K562 (cell line): ENCODE results near the gene EFNA2. TPM values are rescaled to one million over a fixed set of nuclear protein-coding genes. Genes with fewer than 3 reads are reported as not detected.

Experiments
- ATAC-seq: fragments of 200-7000 bp; cut with Tn5 transposase; 3 replicates; pipeline ENCODE4 v1.9.1; 2020; ENCODE audit warnings: moderate library complexity
- BruUV-seq: library from RNA; stranded (reverse); fragments of 400-500 nt; replicated peaks from 2 replicates; lab custom pipeline; 2021; lab: Mats Ljungman, UMichigan
- CTCF ChIA-PET: fragments of 300-600 bp; formaldehyde crosslinking; extraction: SDS; loops from one replicate; lab custom pipeline; 2021; ENCODE audit warnings: low intra/inter-chr PET ratio; lab: Yijun Ruan, JAX
- POLR2A ChIA-PET: fragments of 300-600, 350-650 bp; sonication (Branson Sonifier 250); formaldehyde crosslinking; extraction: SDS; loops from one replicate; lab custom pipeline; 2021; ENCODE audit warnings: antibody characterized with exemption, inconsistent platforms; lab: Yijun Ruan, JAX
- DNase-seq, 4 experiments: peaks; one replicate each; pipeline versions ENCODE4 v3.0.0 to v3.0.0-alpha.2; 2011 to 2018; ENCODE audit warnings: low spot score in 3 of 4, mixed read lengths in 3 of 4; ENCODE audit errors: extremely low read depth in 1 of 4
- FAIRE-seq: peaks from 2 replicates; lab custom pipeline; 2011; peaks lifted over from hg19 to GRCh38; lab: Jason Lieb, UNC
- H2AFZ ChIP-seq: 2 replicates; pipeline ENCODE4 v1.6.0; 2011; ENCODE audit warnings: low read depth, low read length, control low read depth, inconsistent platforms
- H3K27ac ChIP-seq: fragments of 200-600 bp; 3 replicates; pipeline ENCODE4 v1.8.0; 2011; ENCODE audit warnings: low read depth, mild to moderate bottlenecking, control low read depth, inconsistent platforms, low read length, moderate library complexity, mixed read lengths; ENCODE audit errors: extremely low read depth
- H3K27me3 ChIP-seq, 2 experiments: fragments of 300-600 bp in 1 of 2; 2 replicates in 1 of 2; 3 replicates in 1 of 2; pipeline versions ENCODE4 v1.6.0 to v1.8.0; 2011; ENCODE audit warnings: inconsistent platforms in 2 of 2, low read length in 2 of 2, mild to moderate bottlenecking in 1 of 2, mixed read lengths in 1 of 2, moderate library complexity in 1 of 2; ENCODE audit not compliant: control insufficient read depth in 2 of 2, insufficient read depth in 2 of 2
- H3K36me3 ChIP-seq: fragments of 300-600 bp; 3 replicates; pipeline ENCODE4 v1.8.0; 2011; ENCODE audit warnings: mild to moderate bottlenecking, low read length, inconsistent platforms; ENCODE audit not compliant: control insufficient read depth, insufficient read depth
- H3K4me1 ChIP-seq, 2 experiments: fragments of 200-600 bp in 1 of 2; replicated peaks in 1 of 2; 2 replicates in 1 of 2; 3 replicates in 1 of 2; pipeline versions ENCODE4 v1.5.1 to v1.8.0; 2011; ENCODE audit warnings: inconsistent platforms in 2 of 2, low read length in 2 of 2, mild to moderate bottlenecking in 1 of 2, mixed read lengths in 1 of 2, moderate library complexity in 1 of 2; ENCODE audit not compliant: control insufficient read depth in 2 of 2, insufficient read depth in 2 of 2
- H3K4me2 ChIP-seq: 2 replicates; pipeline ENCODE4 v1.6.1; 2011; ENCODE audit warnings: low read length, control low read depth, inconsistent platforms, mixed read lengths; ENCODE audit not compliant: insufficient read depth
- H3K4me3 ChIP-seq: fragments of 200-600 bp; sonication (generic), shearing (Covaris generic); 2 replicates; pipeline ENCODE4 v1.5.1; 2016; ENCODE audit warnings: control low read depth, inconsistent platforms
- H3K79me2 ChIP-seq: fragments of 200-600 bp; 3 replicates; pipeline ENCODE4 v1.8.0; 2011; ENCODE audit warnings: low read length, inconsistent platforms; ENCODE audit not compliant: control insufficient read depth, insufficient read depth
- H3K9ac ChIP-seq, 2 experiments: 2 replicates each; pipeline versions ENCODE4 v1.6.0 to v1.6.1; 2011; ENCODE audit warnings: low read depth in 2 of 2, low read length in 2 of 2, control low read depth in 1 of 2, inconsistent platforms in 1 of 2, mild to moderate bottlenecking in 1 of 2, mixed read lengths in 1 of 2; ENCODE audit not compliant: insufficient read depth in 1 of 2
- H3K9me1 ChIP-seq: one replicate; pipeline ENCODE4 v1.6.0; 2011; ENCODE audit warnings: inconsistent platforms, mild to moderate bottlenecking, low read length, moderate library complexity; ENCODE audit not compliant: control insufficient read depth, insufficient read depth
- H3K9me3 ChIP-seq: replicated peaks from 2 replicates; pipeline ENCODE4 v1.5.1; 2011; ENCODE audit warnings: low read depth, low read length, inconsistent platforms; ENCODE audit not compliant: control insufficient read depth, insufficient read depth
- H4K20me1 ChIP-seq: replicated peaks from 2 replicates; pipeline ENCODE4 v1.6.1; 2011; ENCODE audit warnings: low read length, inconsistent platforms, mixed read lengths; ENCODE audit not compliant: control insufficient read depth, insufficient read depth
- FIP1L1 ChIP-seq: fragments of 200-400 bp; formaldehyde crosslinking; IDR thresholded peaks from 2 replicates; pipeline ENCODE4 v1.6.1; 2018; ENCODE audit warnings: mild to moderate bottlenecking, low read depth, low read length; ENCODE audit not compliant: poor library complexity, severe bottlenecking
- HDAC1 ChIP-seq, 2 experiments: fragments of 450-650 bp; IDR thresholded peaks; 2 replicates each; pipeline ENCODE4 v1.6.1; 2016 to 2017; ENCODE audit warnings: inconsistent platforms in 1 of 2, mild to moderate bottlenecking in 1 of 2, moderate library complexity in 1 of 2
- MTA3 ChIP-seq: fragments of 450-650 bp; formaldehyde crosslinking; IDR thresholded peaks from 2 replicates; pipeline ENCODE4 v1.6.1; 2017; ENCODE audit warnings: mild to moderate bottlenecking, borderline replicate concordance
- NR2C2 ChIP-seq, 2 experiments: fragments of 200-800 bp in 1 of 2; sonication (Bioruptor generic) in 1 of 2; sonication (generic) in 1 of 2; formaldehyde crosslinking in 1 of 2; IDR thresholded peaks; 2 replicates each; pipeline versions ENCODE4 v1.6.1 to v1.8.0; 2016 to 2022; ENCODE audit warnings: mild to moderate bottlenecking in 1 of 2, missing compliant biosample characterization in 1 of 2, missing genetic modification characterization in 1 of 2, missing genetic modification reagents in 1 of 2
- POLR2A ChIP-seq: fragments of 450-650 bp; conservative IDR thresholded peaks from 2 replicates; pipeline ENCODE4 v1.6.1; 2016
- RCOR1 ChIP-seq, 2 experiments: IDR thresholded peaks; 2 replicates each; pipeline ENCODE4 v1.6.1; 2012; ENCODE audit warnings: low read depth in 2 of 2, low read length in 2 of 2, borderline replicate concordance in 1 of 2, improper control_type of control experiment in 1 of 2
- TEAD1 ChIP-seq, 2 experiments: fragments of 450-650 bp in 1 of 2; sonication (generic) in 1 of 2; formaldehyde crosslinking; IDR thresholded peaks; 2 replicates each; pipeline versions ENCODE4 v1.4.0 to v1.8.0; 2020 to 2022; ENCODE audit warnings: mild to moderate bottlenecking in 2 of 2, missing genetic modification reagents in 1 of 2
- TFAM ChIP-seq: fragments of 250-450 bp; sonication (Bioruptor Pico); conservative IDR thresholded peaks from 2 replicates; pipeline ENCODE4 v1.5.0; 2021; ENCODE audit warnings: mild to moderate bottlenecking, moderate library complexity
- YY1 ChIP-seq, 3 experiments: IDR thresholded peaks; 2 replicates each; pipeline ENCODE4 v1.6.1; 2011; ENCODE audit warnings: low read length in 2 of 3, mild to moderate bottlenecking in 2 of 3, moderate library complexity in 2 of 3, borderline replicate concordance in 1 of 3, control low read depth in 1 of 3, low read depth in 1 of 3; ENCODE audit not compliant: insufficient read depth in 3 of 3, insufficient replicate concordance in 2 of 3, control insufficient read depth in 1 of 3, insufficient read length in 1 of 3; ENCODE audit errors: extremely low read depth in 1 of 3
- ZC3H4 ChIP-seq: sonication (generic); formaldehyde crosslinking; IDR thresholded peaks from 2 replicates; pipeline ENCODE4 v1.9.0; 2021; ENCODE audit warnings: missing genetic modification reagents, borderline replicate concordance
- ZKSCAN3 ChIP-seq: fragments of 250-450 bp; sonication (Bioruptor Pico); IDR thresholded peaks from 2 replicates; pipeline ENCODE4 v1.4.0; 2020
- WGBS: fragments of 100-300 bp; shearing (Covaris generic); methylation state at CpG from one replicate; pipeline ENCODE4 v1.1.6; 2016; ENCODE audit warnings: low coverage, mixed read lengths; ENCODE audit not compliant: insufficient coverage; ENCODE audit errors: missing lambda C conversion rate; 5-methylcytosine and 5-hydroxymethylcytosine counted together
- in situ Hi-C: fragments of 300-500 bp; cut with MboI; formaldehyde crosslinking; loops from 4 replicates; pipeline ENCODE4 v1.15.0; 2018; ENCODE audit warnings: inconsistent platforms, mixed read lengths
- intact Hi-C: fragments of 100-400 bp; cut with micrococcal nuclease; formaldehyde crosslinking; loops from 2 replicates; pipeline ENCODE4 v1.14.2; 2022
- polyA plus RNA-seq, 8 experiments: library from polyadenylated mRNA; depleted of rRNA in 4 of 8; stranded (reverse) in 5 of 8; unstranded in 3 of 8; fragments of >200 nt; fragmentation: Nextera tagmentation in 2 of 8; fragmentation: Illumina TruSeq in 1 of 8; extraction: Ambion mirVana in 2 of 8; extraction: Trizol in 1 of 8; gene quantifications; 2 replicates each; pipeline versions ENCODE4 v1.2.1 to v1.2.3, GENCODE V29; 2011 to 2014; ENCODE audit warnings: inconsistent platforms in 1 of 8, missing spikeins in 1 of 8
- total RNA-seq, 7 experiments: library from RNA; depleted of rRNA in 6 of 7; stranded (reverse); fragments of >200 nt in 6 of 7; fragmentation: Illumina TruSeq in 2 of 7; extraction: Trizol in 2 of 7; gene quantifications; 2 replicates each; pipeline versions ENCODE4 v1.2.1 to v1.2.3, GENCODE V29; 2011 to 2021; ENCODE audit warnings: low replicate concordance in 1 of 7
- TF ChIP-seq, protein P1 (sequence below): sonication (generic); formaldehyde crosslinking; IDR thresholded peaks from 2 replicates; pipeline ENCODE4 v1.8.0; 2022; ENCODE audit warnings: missing genetic modification reagents, mild to moderate bottlenecking, moderate library complexity, borderline replicate concordance
- TF ChIP-seq, protein P2 (sequence below): sonication (generic); formaldehyde crosslinking; IDR thresholded peaks from 2 replicates; pipeline ENCODE4 v1.5.0; 2020; ENCODE audit warnings: missing genetic modification reagents
- TF ChIP-seq, protein P3 (sequence below): fragments of 200-800 bp; sonication (Bioruptor generic); IDR thresholded peaks from 2 replicates; pipeline ENCODE4 v1.6.1; 2017; ENCODE audit warnings: missing genetic modification characterization, missing compliant biosample characterization

Gene EFNA2
- total and polyA plus RNA-seq, 9 of the 15 experiments (the other 6 are each of a cell fraction or from before 2014, with no cell fraction given): 0.11 to 0.44 (median 0.15) TPM; not detected in 6

DNA sequence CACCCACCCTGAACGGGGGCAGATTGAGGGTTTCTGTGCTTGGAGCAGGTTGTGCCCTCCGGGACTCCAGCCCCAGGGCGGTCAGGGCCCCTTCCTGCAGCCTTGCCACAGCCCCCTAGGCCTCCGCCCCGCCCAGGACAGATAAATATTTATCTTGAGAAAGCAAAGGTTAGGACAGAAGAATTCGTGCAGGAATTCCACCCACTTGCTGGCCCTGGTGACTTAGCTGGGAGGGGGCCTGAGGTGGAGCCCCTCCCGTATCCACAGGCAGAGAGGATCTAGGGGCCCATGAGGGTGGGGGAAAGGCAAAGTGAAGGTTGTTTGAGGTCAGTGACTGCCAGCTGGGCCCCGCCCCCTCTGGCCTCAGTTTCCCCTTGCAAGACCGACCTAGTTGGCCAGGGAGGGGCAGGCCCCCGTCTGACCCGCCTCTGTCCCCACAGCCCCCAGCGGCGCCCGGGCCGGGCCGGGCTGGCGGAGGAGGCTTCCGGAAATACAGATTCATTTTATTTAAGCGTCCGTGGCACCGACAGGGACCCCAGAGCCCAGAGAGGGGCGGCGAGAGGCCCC, 32.1 kb upstream of the EFNA2 start:
- Histone ChIP-seq H3K27ac (peak overlapping the region; percentile 82), H2AFZ (no peak overlapping the region), H3K9ac (peak overlapping the region; percentile 79 to 96), H3K4me3 (peak overlapping the region; percentile 93), H3K4me1 (peaks cover 27 to 96% of the 10 kb centered on the region in 2 experiments; a peak in 4 of 5 replicates), H4K20me1 (0 out of 2 replicates have a peak, but pooled peaks cover 7% of the 10 kb centered on the region), H3K4me2 (peak overlapping the region; percentile 63), H3K79me2 (peaks cover 73% of the 10 kb centered on the region), H3K27me3 (no peaks in the 10 kb centered on the region), H3K9me1 (no peaks in the 10 kb centered on the region), H3K36me3 (peaks cover 67% of the 10 kb centered on the region; the same call in 2 of the 3 replicates), H3K9me3 (no peaks in the 10 kb centered on the region)
- in situ Hi-C loops (no loop called here), intact Hi-C loops (no loop called here)
- BruUV-seq: no TSS peak
- ATAC-seq (peak; percentile 11), DNase-seq (peak in 1 of 4 experiments; percentile 77), FAIRE-seq (no peak)
- POLR2A ChIA-PET: interaction anchor here (0.6 to 7.8 kb wide), 6 partner anchors 10 to 633 kb away, joined by 3 to 88 read pairs (median 6); partner anchors contain the start of genes CIRBP and FAM174C
- CTCF ChIA-PET: interaction anchor here (1.3 kb wide), 1 partner anchor 13 kb away, joined by 5 read pairs; no protein-coding TSS in a partner anchor
- 55% methylated on average over 21 of the region's 23 CpGs for WGBS
- TF ChIP-seq NR2C2 (CRISPR knock-in tag; IDR thresholded peaks at IDR 0.05) (no peak), NR2C2 (tag; IDR thresholded peaks at IDR 0.05) (peak; percentile 11; the same call in 1 of the 2 replicates), ZKSCAN3 (no peak), HDAC1 (IDR thresholded peaks at IDR 0.05) (peak in 1 of 2 experiments; percentile 31; a peak in 1 of 4 replicates), MTA3 (0 out of 2 replicates have a peak, but pooled peaks have one; percentile 37), TEAD1 (CRISPR knock-in tag; IDR thresholded peaks at IDR 0.05) (0 out of 4 replicates have a peak, but pooled peaks of 1 of the 2 experiments have one; percentile 19), POLR2A (peak; percentile 40), RCOR1 (IDR thresholded peaks at IDR 0.05; ENCODE audit: borderline replicate concordance in 1 of 2, low read depth in 2 of 2, low read length in 2 of 2) (0 out of 4 replicates have a peak, but pooled peaks of 1 of the 2 experiments have one; percentile 19), TFAM (no peak), FIP1L1 (peak; percentile 25), YY1 (IDR thresholded peaks at IDR 0.05; ENCODE audit: borderline replicate concordance in 1 of 3, control insufficient read depth in 1 of 3, extremely low read depth in 1 of 3, insufficient read depth in 3 of 3, insufficient read length in 1 of 3, insufficient replicate concordance in 2 of 3, low read depth in 1 of 3, low read length in 2 of 3) (no peak), ZC3H4 (0 out of 2 replicates have a peak, but pooled peaks have one; percentile 37)
- TF ChIP-seq, protein P1, sequence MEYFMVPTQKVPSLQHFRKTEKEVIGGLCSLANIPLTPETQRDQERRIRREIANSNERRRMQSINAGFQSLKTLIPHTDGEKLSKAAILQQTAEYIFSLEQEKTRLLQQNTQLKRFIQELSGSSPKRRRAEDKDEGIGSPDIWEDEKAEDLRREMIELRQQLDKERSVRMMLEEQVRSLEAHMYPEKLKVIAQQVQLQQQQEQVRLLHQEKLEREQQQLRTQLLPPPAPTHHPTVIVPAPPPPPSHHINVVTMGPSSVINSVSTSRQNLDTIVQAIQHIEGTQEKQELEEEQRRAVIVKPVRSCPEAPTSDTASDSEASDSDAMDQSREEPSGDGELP (CRISPR knock-in tag): no peak
- TF ChIP-seq, protein P2, sequence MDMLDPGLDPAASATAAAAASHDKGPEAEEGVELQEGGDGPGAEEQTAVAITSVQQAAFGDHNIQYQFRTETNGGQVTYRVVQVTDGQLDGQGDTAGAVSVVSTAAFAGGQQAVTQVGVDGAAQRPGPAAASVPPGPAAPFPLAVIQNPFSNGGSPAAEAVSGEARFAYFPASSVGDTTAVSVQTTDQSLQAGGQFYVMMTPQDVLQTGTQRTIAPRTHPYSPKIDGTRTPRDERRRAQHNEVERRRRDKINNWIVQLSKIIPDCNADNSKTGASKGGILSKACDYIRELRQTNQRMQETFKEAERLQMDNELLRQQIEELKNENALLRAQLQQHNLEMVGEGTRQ (CRISPR knock-in tag): no peak
- TF ChIP-seq, protein P3, sequence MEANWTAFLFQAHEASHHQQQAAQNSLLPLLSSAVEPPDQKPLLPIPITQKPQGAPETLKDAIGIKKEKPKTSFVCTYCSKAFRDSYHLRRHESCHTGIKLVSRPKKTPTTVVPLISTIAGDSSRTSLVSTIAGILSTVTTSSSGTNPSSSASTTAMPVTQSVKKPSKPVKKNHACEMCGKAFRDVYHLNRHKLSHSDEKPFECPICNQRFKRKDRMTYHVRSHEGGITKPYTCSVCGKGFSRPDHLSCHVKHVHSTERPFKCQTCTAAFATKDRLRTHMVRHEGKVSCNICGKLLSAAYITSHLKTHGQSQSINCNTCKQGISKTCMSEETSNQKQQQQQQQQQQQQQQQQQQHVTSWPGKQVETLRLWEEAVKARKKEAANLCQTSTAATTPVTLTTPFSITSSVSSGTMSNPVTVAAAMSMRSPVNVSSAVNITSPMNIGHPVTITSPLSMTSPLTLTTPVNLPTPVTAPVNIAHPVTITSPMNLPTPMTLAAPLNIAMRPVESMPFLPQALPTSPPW: peak; percentile 76
